Activated naive CD8-positive, alpha-beta T cell treated with anti-CD3 and anti-CD28 coated beads for 36 hours (primary cell): ENCODE results near the gene MFSD2B. TPM values are rescaled to one million over a fixed set of nuclear protein-coding genes. Genes with fewer than 3 reads are reported as not detected.
"Not testable (repeated sequence)": the region's sequence is repeated elsewhere in the genome, so short reads cannot be mapped to it uniquely, and the experiment has no call there.

Source experiments
- DNase-seq: peaks from one replicate; pipeline ENCODE4 v3.0.0; 2021
- H3K27ac Mint-ChIP-seq: one replicate; pipeline ENCODE4 v1.8.0; 2022; ENCODE audit warnings: mild to moderate bottlenecking, moderate library complexity, mixed read lengths
- H3K27me3 Mint-ChIP-seq: one replicate; pipeline ENCODE4 v1.8.0; 2022; ENCODE audit warnings: mild to moderate bottlenecking, mixed read lengths
- H3K36me3 Mint-ChIP-seq: one replicate; pipeline ENCODE4 v1.8.0; 2021; ENCODE audit warnings: mild to moderate bottlenecking, mixed read lengths
- H3K4me1 Mint-ChIP-seq: one replicate; pipeline ENCODE4 v1.8.0; 2021; ENCODE audit warnings: mixed read lengths
- H3K4me3 Mint-ChIP-seq: one replicate; pipeline ENCODE4 v1.8.0; 2022; ENCODE audit warnings: mild to moderate bottlenecking, moderate library complexity, mixed read lengths
- H3K9me3 Mint-ChIP-seq: one replicate; pipeline ENCODE4 v1.8.0; 2022; ENCODE audit warnings: mixed read lengths
- total RNA-seq, 2 experiments: library from RNA; stranded (reverse); gene quantifications; one replicate each; pipeline ENCODE4 v1.2.3, GENCODE V29; 2021

MFSD2B gene
- under 1 TPM; 0.36 to 0.37 TPM for total RNA-seq

- no peaks in the 10 kb centered on the region for H3K9me3 Mint-ChIP-seq
- H3K27me3 Mint-ChIP-seq = peaks cover 46% of the 10 kb centered on the region
- H3K36me3 Mint-ChIP-seq = no peaks in the 10 kb centered on the region
- no peak within 1 kb of the TSS for H3K27ac Mint-ChIP-seq
- H3K4me3 Mint-ChIP-seq = no peak within 1 kb of the TSS
- DNase-seq = no peak
- H3K4me1 Mint-ChIP-seq = peaks cover 3% of the 10 kb centered on the region
Observed at GRCh38 chr2:24009680-24010476, at the start of gene MFSD2B. MFSD2B (plus strand) TSS chr2:24010085; CDS start chr2:24010097, 12 bp downstream.

- no peak for DNase-seq
- Mint-ChIP-seq H3K36me3 (peaks cover 5% of the 10 kb centered on the region), H3K27me3 (no peaks in the 10 kb centered on the region), H3K27ac (no peak overlapping the region), H3K4me3 (no peak overlapping the region), H3K9me3 (no peaks in the 10 kb centered on the region), H3K4me1 (peaks cover 5% of the 10 kb centered on the region)
Observed at GRCh38 chr2:23967846-23968245, 42.0 kb upstream of the MFSD2B start.

GRCh38 chr2:23976883-23977282, 33.0 kb upstream of the MFSD2B start:
- Mint-ChIP-seq H3K4me3 (no peak overlapping the region), H3K27ac (no peak overlapping the region), H3K4me1 (no peaks in the 10 kb centered on the region), H3K27me3 (no peaks in the 10 kb centered on the region), H3K36me3 (peaks cover 4% of the 10 kb centered on the region), H3K9me3 (no peaks in the 10 kb centered on the region)
- DNase-seq = no peak

GRCh38 chr2:23988371-23988770, 21.5 kb upstream of the MFSD2B start:
- no peaks in the 10 kb centered on the region for H3K4me1 Mint-ChIP-seq
- no peak for DNase-seq
- no peaks in the 10 kb centered on the region for H3K9me3 Mint-ChIP-seq
- H3K36me3 Mint-ChIP-seq = no peaks in the 10 kb centered on the region
- H3K27me3 Mint-ChIP-seq = no peaks in the 10 kb centered on the region
- H3K27ac Mint-ChIP-seq = no peak overlapping the region
- no peak overlapping the region for H3K4me3 Mint-ChIP-seq

- no peak overlapping the region for H3K27ac Mint-ChIP-seq
- H3K9me3 Mint-ChIP-seq = no peaks in the 10 kb centered on the region
- no peak overlapping the region for H3K4me3 Mint-ChIP-seq
- no peak for DNase-seq
- no peaks in the 10 kb centered on the region for H3K36me3 Mint-ChIP-seq
- H3K27me3 Mint-ChIP-seq = no peaks in the 10 kb centered on the region
- no peaks in the 10 kb centered on the region for H3K4me1 Mint-ChIP-seq
Observed at GRCh38 chr2:23992931-23993330, 17.0 kb upstream of the MFSD2B start.

- no peak for DNase-seq
- no peaks in the 10 kb centered on the region for H3K36me3 Mint-ChIP-seq
Observed at GRCh38 chr2:23993736-23994269, 16.1 kb upstream of the MFSD2B start.

GRCh38 chr2:23994567-23994966, 15.3 kb upstream of the MFSD2B start:
- no peaks in the 10 kb centered on the region for H3K4me1 Mint-ChIP-seq
- no peaks in the 10 kb centered on the region for H3K9me3 Mint-ChIP-seq
- H3K36me3 Mint-ChIP-seq = peaks cover under 1% of the 10 kb centered on the region
- H3K27ac Mint-ChIP-seq = no peak overlapping the region
- no peak overlapping the region for H3K4me3 Mint-ChIP-seq
- DNase-seq = no peak
- no peaks in the 10 kb centered on the region for H3K27me3 Mint-ChIP-seq

More at GRCh38 chr2:23993736-23994269, 16.1 kb upstream of the MFSD2B start:
- no peak overlapping the region for H3K27ac Mint-ChIP-seq
- no peaks in the 10 kb centered on the region for H3K27me3 Mint-ChIP-seq
- H3K4me1 Mint-ChIP-seq = no peaks in the 10 kb centered on the region
- H3K9me3 Mint-ChIP-seq = no peaks in the 10 kb centered on the region
- no peak overlapping the region for H3K4me3 Mint-ChIP-seq

- Mint-ChIP-seq H3K27ac (no peak overlapping the region), H3K4me1 (peaks cover 3% of the 10 kb centered on the region), H3K9me3 (no peaks in the 10 kb centered on the region), H3K27me3 (peaks cover 37% of the 10 kb centered on the region), H3K4me3 (no peak overlapping the region), H3K36me3 (no peaks in the 10 kb centered on the region)
- DNase-seq = no peak
Observed at GRCh38 chr2:24007693-24008092, 2.2 kb upstream of the MFSD2B start.

GRCh38 chr2:24008672-24009366, 1.1 kb upstream of the MFSD2B start:
- Mint-ChIP-seq H3K4me1 (peaks cover 3% of the 10 kb centered on the region), H3K4me3 (no peak overlapping the region), H3K27ac (no peak overlapping the region), H3K27me3 (peaks cover 46% of the 10 kb centered on the region), H3K36me3 (no peaks in the 10 kb centered on the region), H3K9me3 (no peaks in the 10 kb centered on the region)
- DNase-seq = no peak

- no peaks in the 10 kb centered on the region for H3K36me3 Mint-ChIP-seq
- H3K27ac Mint-ChIP-seq = no peak overlapping the region
- no peak for DNase-seq
- no peaks in the 10 kb centered on the region for H3K9me3 Mint-ChIP-seq
- peaks cover 3% of the 10 kb centered on the region for H3K4me1 Mint-ChIP-seq
- H3K27me3 Mint-ChIP-seq = peaks cover 46% of the 10 kb centered on the region
- H3K4me3 Mint-ChIP-seq = no peak overlapping the region
Observed at GRCh38 chr2:24009367-24009679, 562 bp upstream of the MFSD2B start.

- Mint-ChIP-seq H3K4me3 (no peak overlapping the region), H3K4me1 (peaks cover 3% of the 10 kb centered on the region), H3K36me3 (no peaks in the 10 kb centered on the region), H3K27ac (no peak overlapping the region), H3K27me3 (peaks cover 46% of the 10 kb centered on the region), H3K9me3 (no peaks in the 10 kb centered on the region)
- DNase-seq = no peak
Observed at GRCh38 chr2:24010477-24011249, 778 bp downstream of the MFSD2B start.

- H3K4me3 Mint-ChIP-seq = no peak overlapping the region
- peaks cover 3% of the 10 kb centered on the region for H3K4me1 Mint-ChIP-seq
- H3K9me3 Mint-ChIP-seq = no peaks in the 10 kb centered on the region
- DNase-seq = no peak
- H3K27me3 Mint-ChIP-seq = peaks cover 46% of the 10 kb centered on the region
- H3K36me3 Mint-ChIP-seq = no peaks in the 10 kb centered on the region
- no peak overlapping the region for H3K27ac Mint-ChIP-seq
Observed at GRCh38 chr2:24011250-24012104, 1.6 kb downstream of the MFSD2B start.

GRCh38 chr2:24012521-24013188, 2.8 kb downstream of the MFSD2B start:
- DNase-seq = no peak
- Mint-ChIP-seq H3K9me3 (no peaks in the 10 kb centered on the region), H3K4me3 (no peak overlapping the region), H3K36me3 (no peaks in the 10 kb centered on the region), H3K27ac (no peak overlapping the region), H3K4me1 (peaks cover 3% of the 10 kb centered on the region), H3K27me3 (peaks cover 46% of the 10 kb centered on the region)

GRCh38 chr2:24014902-24015301, 5.0 kb downstream of the MFSD2B start:
- peaks cover 29% of the 10 kb centered on the region for H3K27me3 Mint-ChIP-seq
- H3K9me3 Mint-ChIP-seq, H3K27ac Mint-ChIP-seq, DNase-seq, H3K4me1 Mint-ChIP-seq, H3K4me3 Mint-ChIP-seq, H3K36me3 Mint-ChIP-seq: not testable (repeated sequence)
